PC-3 (cell line): Measurements from ENCODE around the gene KIF5C. TPM values are rescaled to one million over a fixed set of nuclear protein-coding genes. Genes with fewer than 3 reads are reported as not detected.

ENCODE experiments used
- ATAC-seq: fragments of 200-7000 bp; cut with Tn5 transposase; 2 replicates; pipeline ENCODE4 v1.9.1; 2020; ENCODE audit warnings: mild to moderate bottlenecking, moderate library complexity
- BruUV-seq: library from RNA; stranded (reverse); fragments of 400-500 nt; replicated peaks from 2 replicates; lab custom pipeline; 2021; lab: Mats Ljungman, UMichigan
- CTCF ChIA-PET: fragments of 300-600 bp; sonication (Branson Sonifier 250); formaldehyde crosslinking; loops from one replicate; lab custom pipeline; 2022; ENCODE audit warnings: antibody characterized with exemption; lab: Charles Lee
- POLR2A ChIA-PET: fragments of 300-600 bp; sonication (Branson Sonifier 250); formaldehyde crosslinking; loops from one replicate; lab custom pipeline; 2022; ENCODE audit warnings: antibody characterized with exemption; ENCODE audit not compliant: unreplicated experiment; lab: Charles Lee
- DNase-seq: peaks from one replicate; pipeline ENCODE4 v3.0.0-alpha.2; 2015
- H2AFZ ChIP-seq: fragments of 300-600 bp; sonication (generic); 2 replicates; pipeline ENCODE4 v1.6.0; 2016; ENCODE audit warnings: antibody characterized with exemption, low read length
- H3F3A ChIP-seq: fragments of 300-600 bp; sonication (generic); one replicate; pipeline ENCODE4 v1.6.0; 2017; ENCODE audit warnings: antibody characterized with exemption, low read length, control low read depth, mild to moderate bottlenecking; ENCODE audit not compliant: unreplicated experiment
- H3K27ac ChIP-seq: fragments of 300-600 bp; sonication (generic); 2 replicates; pipeline ENCODE4 v1.5.1; 2016; ENCODE audit warnings: mild to moderate bottlenecking, low read length
- H3K27me3 ChIP-seq: fragments of 300-600 bp; sonication (generic); 2 replicates; pipeline ENCODE4 v1.6.1; 2016; ENCODE audit warnings: low read length, mixed read lengths
- H3K36me3 ChIP-seq: fragments of 300-600 bp; sonication (generic); 2 replicates; pipeline ENCODE4 v1.6.1; 2016; ENCODE audit warnings: low read depth, mixed run types, low read length, mixed read lengths
- H3K4me1 ChIP-seq: fragments of 300-600 bp; sonication (generic); 2 replicates; pipeline ENCODE4 v1.5.1; 2016; ENCODE audit warnings: low read length; ENCODE audit not compliant: insufficient read depth
- H3K4me2 ChIP-seq: fragments of 300-600 bp; sonication (generic); 2 replicates; pipeline ENCODE4 v1.6.0; 2016; ENCODE audit warnings: low read length
- H3K4me3 ChIP-seq: fragments of 300-600 bp; sonication (generic); 2 replicates; pipeline ENCODE4 v1.5.1; 2016; ENCODE audit warnings: mild to moderate bottlenecking, low read length, mixed read lengths
- H3K79me2 ChIP-seq: fragments of 300-600 bp; sonication (generic); 2 replicates; pipeline ENCODE4 v1.6.1; 2017; ENCODE audit warnings: low read length, mixed read lengths
- H3K9ac ChIP-seq: fragments of 300-600 bp; sonication (generic); 2 replicates; pipeline ENCODE4 v1.6.0; 2016; ENCODE audit warnings: mild to moderate bottlenecking, low read length
- H3K9me2 ChIP-seq: fragments of 300-600 bp; sonication (generic); replicated peaks from 2 replicates; pipeline ENCODE4 v1.6.1; 2016; ENCODE audit warnings: mixed run types, low read length, mixed read lengths
- H3K9me3 ChIP-seq: fragments of 300-600 bp; sonication (generic); 2 replicates; pipeline ENCODE4 v1.6.1; 2016; ENCODE audit warnings: low read length, mixed read lengths
- H4K20me1 ChIP-seq: fragments of 300-600 bp; sonication (generic); 2 replicates; pipeline ENCODE4 v1.6.1; 2016; ENCODE audit warnings: low read length, mixed read lengths
- EZH2 ChIP-seq: fragments of 300-600 bp; sonication (generic); IDR thresholded peaks from one replicate; pipeline ENCODE4 v1.6.1; 2017; ENCODE audit warnings: antibody characterized with exemption, mild to moderate bottlenecking, low read length; ENCODE audit not compliant: unreplicated experiment
- EZH2phosphoT487 ChIP-seq: fragments of 300-600 bp; sonication (generic); IDR thresholded peaks from 2 replicates; pipeline ENCODE4 v1.6.1; 2018; ENCODE audit warnings: mild to moderate bottlenecking, antibody characterized with exemption, low read length, borderline replicate concordance
- intact Hi-C: fragments of 100-400 bp; cut with micrococcal nuclease; formaldehyde crosslinking; loops from 2 replicates; pipeline ENCODE4 v1.9.0; 2023
- total RNA-seq: library from RNA; depleted of rRNA; stranded (reverse); fragments of >200 nt; gene quantifications from 2 replicates; pipeline ENCODE4 v1.2.3, GENCODE V29; 2014
- TF ChIP-seq, protein P1 (sequence below): fragments of 300-600 bp; sonication (generic); conservative IDR thresholded peaks from 2 replicates; pipeline ENCODE4 v1.5.1; 2017; ENCODE audit warnings: antibody characterized with exemption, low read depth, mild to moderate bottlenecking, low read length

The KIF5C gene
- total RNA-seq, 1 experiment from 2014 or later = 4.0 TPM

DNA sequence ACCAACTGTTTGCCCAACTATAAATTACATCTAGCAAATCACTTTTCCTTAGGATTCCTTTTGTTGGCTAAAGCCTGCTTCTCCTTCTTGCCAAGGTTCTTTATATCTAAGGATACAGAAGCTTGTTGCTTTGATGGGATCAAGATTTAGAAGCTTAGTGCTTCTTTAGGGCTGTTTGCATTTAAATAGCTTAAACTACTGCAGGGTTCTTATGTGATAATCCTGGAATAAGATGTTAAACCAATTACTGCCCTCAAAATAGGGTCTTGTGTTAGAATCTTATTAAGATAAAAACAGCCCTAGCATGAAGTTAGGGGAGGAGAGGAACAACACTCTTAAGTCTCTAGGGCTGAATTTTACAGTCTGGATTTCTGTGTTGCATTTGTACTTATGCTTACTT, 64.2 kb downstream of the KIF5C start:
- H3K79me2 ChIP-seq = no peaks in the 10 kb centered on the region
- H3K36me3 ChIP-seq = no peaks in the 10 kb centered on the region
- intact Hi-C loops = no loop called here
- ATAC-seq (no peak), DNase-seq (no peak)
- no TSS peak for BruUV-seq
- H2AFZ ChIP-seq = no peak overlapping the region
- no peaks in the 10 kb centered on the region for H3K9me3 ChIP-seq
- POLR2A ChIA-PET = no interaction called here
- no peaks in the 10 kb centered on the region for H4K20me1 ChIP-seq
- H3F3A ChIP-seq = no peaks in the 10 kb centered on the region
- H3K27me3 ChIP-seq = no peaks in the 10 kb centered on the region; the same call in 1 of the 2 replicates
- no peaks in the 10 kb centered on the region for H3K4me1 ChIP-seq
- CTCF ChIA-PET = no interaction called here
- H3K4me2 ChIP-seq = no peak overlapping the region
- no peak overlapping the region for H3K4me3 ChIP-seq
- H3K9ac ChIP-seq = no peak overlapping the region
- H3K27ac ChIP-seq = no peak overlapping the region
- TF ChIP-seq EZH2phosphoT487 (no peak), EZH2 (no peak)
- TF ChIP-seq, protein P1, sequence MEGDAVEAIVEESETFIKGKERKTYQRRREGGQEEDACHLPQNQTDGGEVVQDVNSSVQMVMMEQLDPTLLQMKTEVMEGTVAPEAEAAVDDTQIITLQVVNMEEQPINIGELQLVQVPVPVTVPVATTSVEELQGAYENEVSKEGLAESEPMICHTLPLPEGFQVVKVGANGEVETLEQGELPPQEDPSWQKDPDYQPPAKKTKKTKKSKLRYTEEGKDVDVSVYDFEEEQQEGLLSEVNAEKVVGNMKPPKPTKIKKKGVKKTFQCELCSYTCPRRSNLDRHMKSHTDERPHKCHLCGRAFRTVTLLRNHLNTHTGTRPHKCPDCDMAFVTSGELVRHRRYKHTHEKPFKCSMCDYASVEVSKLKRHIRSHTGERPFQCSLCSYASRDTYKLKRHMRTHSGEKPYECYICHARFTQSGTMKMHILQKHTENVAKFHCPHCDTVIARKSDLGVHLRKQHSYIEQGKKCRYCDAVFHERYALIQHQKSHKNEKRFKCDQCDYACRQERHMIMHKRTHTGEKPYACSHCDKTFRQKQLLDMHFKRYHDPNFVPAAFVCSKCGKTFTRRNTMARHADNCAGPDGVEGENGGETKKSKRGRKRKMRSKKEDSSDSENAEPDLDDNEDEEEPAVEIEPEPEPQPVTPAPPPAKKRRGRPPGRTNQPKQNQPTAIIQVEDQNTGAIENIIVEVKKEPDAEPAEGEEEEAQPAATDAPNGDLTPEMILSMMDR = no peak
- no peaks in the 10 kb centered on the region for H3K9me2 ChIP-seq

DNA sequence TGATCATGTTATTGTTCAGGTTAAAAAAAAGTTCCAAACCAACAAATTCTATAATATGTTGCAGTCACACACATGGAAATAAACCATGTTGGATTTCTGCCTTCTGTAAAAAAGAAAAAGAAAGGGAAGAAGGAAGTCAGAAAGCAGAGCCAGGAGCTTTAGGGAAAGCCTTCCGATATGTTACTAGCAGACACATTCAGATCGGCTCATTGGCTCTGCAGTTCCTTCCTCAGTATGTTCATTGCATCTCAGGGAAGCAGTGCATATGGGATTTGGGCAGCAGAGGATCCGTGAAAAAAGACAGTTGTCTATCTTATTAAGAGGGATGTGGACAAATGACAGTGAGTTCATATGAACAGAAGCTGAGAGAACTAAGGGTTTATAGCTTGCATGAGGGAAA, 68.1 kb downstream of the KIF5C start:
- no peak overlapping the region for H3K4me3 ChIP-seq
- H3K9me2 ChIP-seq = no peaks in the 10 kb centered on the region
- no peak overlapping the region for H3K9ac ChIP-seq
- no peaks in the 10 kb centered on the region for H4K20me1 ChIP-seq
- H3K27ac ChIP-seq = no peak overlapping the region
- H2AFZ ChIP-seq = no peak overlapping the region
- H3F3A ChIP-seq = no peaks in the 10 kb centered on the region
- ChIA-PET POLR2A (interaction anchor here (0.6 kb wide), 1 partner anchor 284 kb away, joined by 6 read pairs; no protein-coding TSS in a partner anchor), CTCF (no interaction called here)
- H3K27me3 ChIP-seq = no peaks in the 10 kb centered on the region; the same call in 1 of the 2 replicates
- no peaks in the 10 kb centered on the region for H3K79me2 ChIP-seq
- TF ChIP-seq EZH2phosphoT487 (no peak), EZH2 (no peak)
- H3K4me1 ChIP-seq = no peaks in the 10 kb centered on the region
- DNase-seq (no peak), ATAC-seq (no peak)
- H3K4me2 ChIP-seq = no peak overlapping the region
- H3K36me3 ChIP-seq = no peaks in the 10 kb centered on the region
- BruUV-seq = no TSS peak
- intact Hi-C loops = no loop called here
- H3K9me3 ChIP-seq = no peaks in the 10 kb centered on the region

- TF ChIP-seq, protein P1 = no peak
- TF ChIP-seq EZH2phosphoT487 (no peak), EZH2 (no peak)
- no peaks in the 10 kb centered on the region for H3K9me2 ChIP-seq
- H3K27me3 ChIP-seq = peaks cover 11% of the 10 kb centered on the region; the same call in 1 of the 2 replicates
- H3K36me3 ChIP-seq = no peaks in the 10 kb centered on the region
- POLR2A ChIA-PET = no interaction called here
- H3K27ac ChIP-seq = no peak overlapping the region
- H3K79me2 ChIP-seq = no peaks in the 10 kb centered on the region
- DNase-seq (no peak), ATAC-seq (no peak)
- H3F3A ChIP-seq = no peaks in the 10 kb centered on the region
- H2AFZ ChIP-seq = no peak overlapping the region
- H3K9me3 ChIP-seq = no peaks in the 10 kb centered on the region
- H3K4me1 ChIP-seq = no peaks in the 10 kb centered on the region
- CTCF ChIA-PET = no interaction called here
- BruUV-seq = no TSS peak
- no peak overlapping the region for H3K9ac ChIP-seq
- H4K20me1 ChIP-seq = no peaks in the 10 kb centered on the region
- intact Hi-C loops = no loop called here
- H3K4me3 ChIP-seq = no peak overlapping the region
- H3K4me2 ChIP-seq = no peak overlapping the region
These were observed 69.5 kb downstream of the KIF5C start for GRCh38 chr2:148944536-148944935.
